ENCODE data around the gene ADSS1.

Gene ADSS1

DNA sequence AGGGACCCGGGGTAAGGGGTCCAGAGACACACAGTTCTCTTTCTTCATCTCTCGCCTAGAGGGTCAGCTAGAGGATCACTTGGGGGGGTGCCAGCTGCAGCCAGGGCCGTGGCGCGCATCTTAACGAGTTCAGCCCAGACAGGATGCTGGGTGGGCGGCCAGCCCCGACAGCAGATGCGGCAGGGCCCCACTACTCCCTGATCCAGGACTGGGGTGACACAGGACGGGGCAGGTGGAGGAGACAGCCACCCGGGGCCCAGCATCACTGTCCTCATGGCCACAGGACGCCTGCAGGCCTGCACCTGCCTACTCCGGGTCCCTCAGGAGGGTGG, 58.7 kb downstream of the ADSS1 start:
- H3K9me3 ChIP-seq (replicated peaks in 1 of 11) = no peaks in the 10 kb centered on the region
- peak overlapping the region in 5 of 11 experiments; percentile 4 to 58 (median 48); a peak in 6 of 22 replicates for H3K4me2 ChIP-seq
- H3K4me3 ChIP-seq = no peak overlapping the region
- peak overlapping the region in 7 of 11 experiments; percentile 15 to 59 (median 44); a peak in 12 of 22 replicates for H3K9ac ChIP-seq
- H4K20me1 ChIP-seq = peaks cover 73 to 100% (median 96%) of the 10 kb centered on the region in 11 experiments
- peaks cover 33 to 90% (median 61%) of the 10 kb centered on the region in 11 experiments for H3K36me3 ChIP-seq
- peaks cover 24 to 55% (median 48%) of the 10 kb centered on the region in 10 experiments for H3K4me1 ChIP-seq
- peak overlapping the region in 4 of 11 experiments; percentile 7 to 45 (median 26); a peak in 2 of 22 replicates for H3K27ac ChIP-seq
- H3K27me3 ChIP-seq = no peaks in the 10 kb centered on the region
- TF ChIP-seq Cebpa-rat (IDR thresholded peaks at IDR 0.05) = no peak

DNA sequence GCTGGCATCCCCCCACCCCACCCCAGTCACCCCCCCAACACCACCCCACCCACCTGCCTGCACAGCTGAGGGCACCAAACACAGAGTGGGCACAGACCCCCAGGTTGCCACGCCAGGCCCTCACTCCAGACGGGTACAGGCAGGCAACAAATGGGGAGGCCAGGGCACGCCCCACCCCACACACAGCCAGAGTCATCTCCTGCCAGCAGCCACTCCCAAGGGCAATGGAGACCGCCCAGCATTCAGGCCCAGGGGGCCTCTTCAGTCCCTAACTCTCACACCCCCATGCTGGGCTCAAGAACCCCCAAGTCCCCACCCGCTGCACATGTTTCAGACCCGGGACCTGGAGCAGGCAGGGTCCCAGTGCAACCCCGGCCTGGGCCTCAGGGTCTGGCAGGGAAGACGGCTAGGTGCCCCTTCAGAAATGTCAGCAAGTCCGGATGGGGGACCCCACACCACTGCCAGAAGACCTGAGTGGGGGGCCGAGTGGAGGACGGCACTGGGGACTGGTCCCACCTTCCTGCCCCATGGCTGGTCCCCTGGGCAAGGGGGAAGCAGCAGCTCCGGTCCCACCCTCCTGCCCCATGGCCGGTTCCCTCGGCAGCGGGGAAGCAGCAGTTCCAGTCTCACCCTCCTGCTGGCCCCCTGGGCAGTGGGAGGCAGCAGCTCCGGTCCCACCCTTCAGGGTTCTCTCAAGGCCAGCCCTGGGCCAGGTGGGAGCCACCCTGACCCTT, 59.6 kb downstream of the ADSS1 start:
- peaks cover 41 to 90% (median 65%) of the 10 kb centered on the region in 11 experiments for H3K36me3 ChIP-seq
- H3K27me3 ChIP-seq = no peaks in the 10 kb centered on the region
- H4K20me1 ChIP-seq = peaks cover 64 to 100% (median 96%) of the 10 kb centered on the region in 11 experiments
- peak overlapping the region in 8 of 11 experiments; percentile 18 to 89 (median 42); a peak in 17 of 22 replicates for H3K4me2 ChIP-seq
- peak overlapping the region in 6 of 11 experiments; percentile 10 to 63 (median 24); a peak in 4 of 22 replicates for H3K27ac ChIP-seq
- no peak for TF ChIP-seq Cebpa-rat (IDR thresholded peaks at IDR 0.05)
- peaks cover 33 to 64% (median 57%) of the 10 kb centered on the region in 10 experiments for H3K4me1 ChIP-seq
- peak overlapping the region in 10 of 11 experiments; percentile 17 to 51 (median 39); a peak in 14 of 22 replicates for H3K9ac ChIP-seq
- no peak overlapping the region for H3K4me3 ChIP-seq
- H3K9me3 ChIP-seq (replicated peaks in 1 of 11) = no peaks in the 10 kb centered on the region

DNA sequence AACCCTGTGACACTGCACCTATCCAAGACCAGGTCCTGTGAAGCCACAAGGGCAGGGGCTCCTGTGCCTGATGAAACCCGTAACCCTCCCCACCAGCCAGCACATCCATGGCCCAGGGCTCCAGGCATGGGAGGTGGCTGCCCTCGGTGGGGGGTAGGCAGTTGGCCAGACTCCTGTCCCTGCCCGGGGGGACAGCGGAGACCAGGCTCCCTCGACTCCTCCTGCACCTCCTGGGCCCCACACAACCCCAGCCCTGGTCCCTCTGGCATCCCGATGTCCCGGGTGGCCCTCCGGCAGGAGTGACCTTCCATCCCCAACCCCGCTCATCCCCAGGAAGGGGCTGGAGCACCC, 60.2 kb downstream of the ADSS1 start:
- Histone ChIP-seq H3K27ac (peak overlapping the region in 6 of 11 experiments; percentile 10 to 63 (median 24); a peak in 6 of 22 replicates), H3K4me1 (peaks cover 38 to 70% (median 62%) of the 10 kb centered on the region in 10 experiments), H4K20me1 (peaks cover 58 to 100% (median 96%) of the 10 kb centered on the region in 11 experiments)

DNA sequence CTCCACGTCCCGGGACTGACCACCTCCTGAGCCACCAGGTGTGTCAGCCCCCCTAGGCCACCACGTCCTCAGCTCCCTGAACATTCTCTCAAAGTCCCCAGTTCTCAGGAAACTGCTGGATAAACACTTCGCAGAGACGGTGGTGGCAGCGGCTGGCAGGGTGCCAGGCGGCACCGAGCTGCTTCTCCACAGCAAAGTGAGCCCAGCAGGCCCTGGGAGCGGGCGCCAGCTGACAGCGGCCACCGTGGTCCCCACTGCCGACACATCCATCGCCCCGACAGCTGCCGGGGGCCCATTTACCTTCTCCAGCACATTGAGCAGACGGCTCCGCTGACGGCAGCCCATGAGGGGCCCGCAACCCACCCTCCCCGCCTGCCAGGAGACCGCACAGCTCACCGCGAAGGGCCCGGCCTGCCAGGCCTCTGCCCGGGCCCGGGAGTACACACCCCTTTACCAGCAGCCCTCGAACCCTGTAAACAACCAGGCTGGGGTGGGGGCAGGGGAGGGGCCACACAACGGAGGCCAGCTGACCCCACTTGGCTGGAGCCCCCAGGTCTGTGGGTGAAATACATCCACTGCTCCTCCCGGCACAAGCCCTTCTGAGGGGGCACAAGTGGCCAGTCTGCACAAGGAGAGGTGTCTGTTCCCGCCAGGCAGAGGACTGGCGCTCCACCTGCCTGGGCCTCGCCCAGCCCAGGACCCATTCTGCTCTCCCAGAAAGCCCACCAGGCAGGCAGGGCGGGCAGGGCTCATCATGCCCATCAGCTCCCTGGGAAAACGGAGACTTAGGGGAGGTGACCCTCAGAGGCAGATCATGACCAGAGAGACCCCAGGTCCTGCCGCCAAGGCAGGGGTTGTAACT, 61.0 kb downstream of the ADSS1 start:
- H3K36me3 ChIP-seq = peaks cover 38 to 90% (median 65%) of the 10 kb centered on the region in 11 experiments; a peak in 21 of 22 replicates
- peak overlapping the region in 8 of 11 experiments; percentile 40 to 84 (median 68); a peak in 15 of 22 replicates for H3K27ac ChIP-seq
- peaks cover 55 to 100% (median 96%) of the 10 kb centered on the region in 11 experiments; a peak in 21 of 22 replicates for H4K20me1 ChIP-seq
- H3K4me3 ChIP-seq = no peak overlapping the region
- no peak for TF ChIP-seq Cebpa-rat (IDR thresholded peaks at IDR 0.05)
- peaks cover 47 to 78% (median 66%) of the 10 kb centered on the region in 10 experiments for H3K4me1 ChIP-seq
- H3K9me3 ChIP-seq (replicated peaks in 1 of 11) = no peaks in the 10 kb centered on the region
- H3K9ac ChIP-seq = peak overlapping the region in 9 of 11 experiments; percentile 24 to 72 (median 55); a peak in 14 of 22 replicates
- no peaks in the 10 kb centered on the region for H3K27me3 ChIP-seq
- H3K4me2 ChIP-seq = peak overlapping the region in 10 of 11 experiments; percentile 83 to 98 (median 95); a peak in 20 of 22 replicates

More for the DNA sequence above, 60.2 kb downstream of the ADSS1 start:
- no peaks in the 10 kb centered on the region for H3K27me3 ChIP-seq
- TF ChIP-seq Cebpa-rat (IDR thresholded peaks at IDR 0.05) = no peak
- H3K9ac ChIP-seq = peak overlapping the region in 10 of 11 experiments; percentile 17 to 51 (median 39); a peak in 14 of 22 replicates
- peak overlapping the region in 8 of 11 experiments; percentile 18 to 89 (median 42); a peak in 17 of 22 replicates for H3K4me2 ChIP-seq
- peaks cover 43 to 90% (median 65%) of the 10 kb centered on the region in 11 experiments for H3K36me3 ChIP-seq
- no peak overlapping the region for H3K4me3 ChIP-seq
- no peaks in the 10 kb centered on the region for H3K9me3 ChIP-seq (replicated peaks in 1 of 11)

DNA sequence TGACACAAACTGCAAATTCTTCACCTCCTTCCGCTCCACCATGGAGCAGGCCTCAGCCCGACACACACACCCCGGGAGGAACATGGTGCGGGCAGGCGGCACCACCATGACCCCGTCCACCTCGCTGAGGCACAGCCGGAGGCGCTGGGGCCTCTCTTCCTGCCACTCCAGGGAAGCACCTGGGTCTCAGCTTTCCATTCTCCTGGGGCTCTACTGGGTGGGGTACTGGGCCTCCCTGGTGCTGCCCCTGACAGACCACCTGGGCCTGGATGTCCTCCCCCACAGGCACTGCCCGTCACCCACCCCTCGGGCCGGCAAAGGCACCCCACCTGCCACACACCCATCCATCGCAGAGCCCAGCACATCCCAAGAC, 61.7 kb downstream of the ADSS1 start:
- peak overlapping the region in 9 of 11 experiments; percentile 24 to 72 (median 55); a peak in 15 of 22 replicates for H3K9ac ChIP-seq
- H3K4me3 ChIP-seq = no peak overlapping the region
- peaks cover 37 to 90% (median 65%) of the 10 kb centered on the region in 11 experiments for H3K36me3 ChIP-seq
- no peaks in the 10 kb centered on the region for H3K9me3 ChIP-seq (replicated peaks in 1 of 11)
- peaks cover 54 to 100% (median 96%) of the 10 kb centered on the region in 11 experiments; a peak in 21 of 22 replicates for H4K20me1 ChIP-seq
- no peaks in the 10 kb centered on the region for H3K27me3 ChIP-seq
- peaks cover 53 to 82% (median 70%) of the 10 kb centered on the region in 10 experiments for H3K4me1 ChIP-seq
- H3K27ac ChIP-seq = peak overlapping the region in 9 of 11 experiments; percentile 40 to 84 (median 73); a peak in 16 of 22 replicates
- TF ChIP-seq Cebpa-rat (IDR thresholded peaks at IDR 0.05) = no peak
- H3K4me2 ChIP-seq = peak overlapping the region; percentile 83 to 99 (median 95)

- H3K4me3 ChIP-seq = peak overlapping the region in 1 of 10 experiments; percentile 32; a peak in 3 of 20 replicates
- peaks cover 55 to 100% (median 96%) of the 10 kb centered on the region in 11 experiments; a peak in 21 of 22 replicates for H4K20me1 ChIP-seq
- H3K27me3 ChIP-seq = no peaks in the 10 kb centered on the region
- peak overlapping the region; percentile 83 to 99 (median 95) for H3K4me2 ChIP-seq
- H3K36me3 ChIP-seq = peaks cover 39 to 90% (median 65%) of the 10 kb centered on the region in 11 experiments
- H3K9me3 ChIP-seq (replicated peaks in 1 of 11) = no peaks in the 10 kb centered on the region
- no peak for TF ChIP-seq Cebpa-rat (IDR thresholded peaks at IDR 0.05)
- H3K4me1 ChIP-seq = peaks cover 58 to 87% (median 75%) of the 10 kb centered on the region in 10 experiments
- H3K9ac ChIP-seq = peak overlapping the region; percentile 44 to 80 (median 69); a peak in 19 of 22 replicates
- H3K27ac ChIP-seq = peak overlapping the region; percentile 48 to 89 (median 76); a peak in 20 of 22 replicates
Observed at GRCh38 chr14:104786091-104786586, 62.1 kb downstream of the ADSS1 start.

GRCh38 chr14:104786726-104787675, 63.0 kb downstream of the ADSS1 start:
- H3K36me3 ChIP-seq = peaks cover 40 to 91% (median 68%) of the 10 kb centered on the region in 11 experiments
- H3K27me3 ChIP-seq = no peaks in the 10 kb centered on the region
- H3K9ac ChIP-seq = peak overlapping the region; percentile 44 to 80 (median 69); a peak in 21 of 22 replicates
- H3K4me1 ChIP-seq = peaks cover 66 to 91% (median 83%) of the 10 kb centered on the region in 10 experiments
- TF ChIP-seq Cebpa-rat (IDR thresholded peaks at IDR 0.05) = no peak
- peak overlapping the region; percentile 48 to 89 (median 76) for H3K27ac ChIP-seq
- H3K9me3 ChIP-seq (replicated peaks in 1 of 11) = no peaks in the 10 kb centered on the region
- peaks cover 56 to 100% (median 97%) of the 10 kb centered on the region in 11 experiments; a peak in 21 of 22 replicates for H4K20me1 ChIP-seq
- peak overlapping the region; percentile 83 to 99 (median 95) for H3K4me2 ChIP-seq
- peak overlapping the region in 8 of 10 experiments; percentile 9 to 54 (median 27); a peak in 9 of 20 replicates for H3K4me3 ChIP-seq
